ENCODE measurements around the gene CEP97.
"Not testable (repeated sequence)": the region's sequence is repeated elsewhere in the genome, so short reads cannot be mapped to it uniquely, and the experiment has no call there.

CEP97 gene

GRCh38 chr3:101762041-101762646 is 37.7 kb downstream of the CEP97 start:
- no peak overlapping the region for H3K23ac ChIP-seq (ENCODE audit: low read length)
- H4K8ac ChIP-seq (ENCODE audit: low read depth, low read length): no peak overlapping the region
- no peaks in the 10 kb centered on the region for H3K27me3 ChIP-seq (ENCODE audit: insufficient read depth, low read length)
- H3K36me3 ChIP-seq (ENCODE audit: control insufficient read depth in 1 of 2, insufficient read depth in 2 of 2, low read length in 2 of 2): peaks cover 2 to 7% of the 10 kb centered on the region in 2 experiments
- H3K9me3 ChIP-seq (ENCODE audit: insufficient read depth, low read depth, low read length): no peaks in the 10 kb centered on the region
- no peak overlapping the region for H2BK120ac ChIP-seq (ENCODE audit: insufficient read depth, low read length, poor library complexity)
- H3K18ac ChIP-seq (ENCODE audit: low read length): no peak overlapping the region
- 100% methylated on average over 2 of the region's 3 CpGs for WGBS (ENCODE audit: extremely low coverage, insufficient coverage, insufficient read length)
- H2BK12ac ChIP-seq (ENCODE audit: low read length): no peak overlapping the region
- no peak overlapping the region for H2AK5ac ChIP-seq (ENCODE audit: low read length)
- no peak overlapping the region for H4K12ac ChIP-seq (ENCODE audit: low read depth, low read length)
- no peaks in the 10 kb centered on the region for H3K79me2 ChIP-seq (ENCODE audit: control insufficient read depth, insufficient read depth, low read length, poor library complexity)
- H3K27ac ChIP-seq (ENCODE audit: low read depth, low read length): no peak overlapping the region
- DNase-seq: no peak
- no peak overlapping the region for H3K4me2 ChIP-seq (ENCODE audit: low read length)
- H3K14ac ChIP-seq (ENCODE audit: low read length): no peak overlapping the region
- H3K4me3 ChIP-seq (ENCODE audit: low read depth, low read length): no peak overlapping the region
- no peak overlapping the region for H3K9ac ChIP-seq (ENCODE audit: low read length)
- H3K79me1 ChIP-seq (ENCODE audit: low read length): no peaks in the 10 kb centered on the region
- H3K4me1 ChIP-seq (ENCODE audit: control insufficient read depth in 1 of 2, insufficient read depth in 2 of 2, low read length in 2 of 2): no peaks in the 10 kb centered on the region
- H2AFZ ChIP-seq (ENCODE audit: insufficient read depth, low read length, poor library complexity): no peak overlapping the region
- H4K91ac ChIP-seq (ENCODE audit: low read depth, low read length): no peak overlapping the region
- H2BK5ac ChIP-seq (ENCODE audit: low read depth, low read length, poor library complexity): no peak overlapping the region
- no peak overlapping the region for H3K4ac ChIP-seq (ENCODE audit: low read depth, low read length)

GRCh38 chr3:101777745-101778281 is 53.4 kb downstream of the CEP97 start:
- not testable (repeated sequence) for H2AFZ ChIP-seq (ENCODE audit: insufficient read depth, low read length, poor library complexity); H3K9ac ChIP-seq (ENCODE audit: low read length); H3K18ac ChIP-seq (ENCODE audit: low read length); H3K23ac ChIP-seq (ENCODE audit: low read length); H4K91ac ChIP-seq (ENCODE audit: low read depth, low read length); DNase-seq; H4K8ac ChIP-seq (ENCODE audit: low read depth, low read length); H2AK5ac ChIP-seq (ENCODE audit: low read length); H3K79me2 ChIP-seq (ENCODE audit: control insufficient read depth, insufficient read depth, low read length, poor library complexity); H3K36me3 ChIP-seq (ENCODE audit: control insufficient read depth in 1 of 2, insufficient read depth in 2 of 2, low read length in 2 of 2); H2BK12ac ChIP-seq (ENCODE audit: low read length); H3K4ac ChIP-seq (ENCODE audit: low read depth, low read length); H2BK5ac ChIP-seq (ENCODE audit: low read depth, low read length, poor library complexity); H3K4me3 ChIP-seq (ENCODE audit: low read depth, low read length); H3K4me1 ChIP-seq (ENCODE audit: control insufficient read depth in 1 of 2, insufficient read depth in 2 of 2, low read length in 2 of 2); H3K27me3 ChIP-seq (ENCODE audit: insufficient read depth, low read length); H4K12ac ChIP-seq (ENCODE audit: low read depth, low read length); H3K9me3 ChIP-seq (ENCODE audit: insufficient read depth, low read depth, low read length); H3K79me1 ChIP-seq (ENCODE audit: low read length); H3K27ac ChIP-seq (ENCODE audit: low read depth, low read length); H3K14ac ChIP-seq (ENCODE audit: low read length); H2BK120ac ChIP-seq (ENCODE audit: insufficient read depth, low read length, poor library complexity); H3K4me2 ChIP-seq (ENCODE audit: low read length)
- WGBS (ENCODE audit: extremely low coverage, insufficient coverage, insufficient read length): no CpG with 5 or more reads among the region's 6 CpGs

DNA sequence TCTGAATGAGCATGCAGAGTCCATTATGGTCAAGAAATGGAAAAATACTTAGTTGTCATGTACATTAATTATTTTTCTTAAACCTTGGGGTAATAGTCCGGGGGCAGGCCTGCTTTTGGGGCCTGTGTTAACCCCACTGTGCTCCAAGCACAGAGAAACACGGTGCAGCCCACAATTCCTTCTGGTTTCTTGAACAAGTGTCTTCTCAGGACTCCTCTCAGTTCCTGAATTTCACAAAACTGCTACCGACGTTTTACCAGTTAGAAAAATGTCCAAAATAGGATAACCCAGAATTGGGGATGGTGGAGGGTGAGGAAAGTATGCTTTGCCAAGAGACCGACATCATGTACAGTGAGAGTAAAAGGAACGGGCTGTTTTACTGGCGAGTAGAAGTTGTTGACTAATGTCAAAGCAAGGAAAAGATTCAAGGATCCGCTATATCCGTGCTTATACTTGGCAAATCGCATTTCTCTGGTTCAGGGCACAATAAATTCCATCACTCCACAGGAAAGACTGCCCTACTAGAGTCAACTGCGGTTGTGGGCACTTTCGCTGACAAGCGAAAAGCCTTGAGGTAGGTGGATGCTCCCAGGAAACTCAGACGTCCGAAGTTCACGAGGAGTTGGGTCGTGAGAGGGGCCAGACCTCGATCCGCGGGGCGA is 54.1 kb downstream of the CEP97 start:
- no peaks in the 10 kb centered on the region for H3K27me3 ChIP-seq (ENCODE audit: insufficient read depth, low read length)
- peak overlapping the region; percentile 50 for H2BK120ac ChIP-seq (ENCODE audit: insufficient read depth, low read length, poor library complexity)
- no peak overlapping the region for H2AK5ac ChIP-seq (ENCODE audit: low read length)
- no peak overlapping the region for H4K91ac ChIP-seq (ENCODE audit: low read depth, low read length)
- H2AFZ ChIP-seq (ENCODE audit: insufficient read depth, low read length, poor library complexity): peak overlapping the region; percentile 92
- peak overlapping the region; percentile 70 for H4K12ac ChIP-seq (ENCODE audit: low read depth, low read length)
- peak overlapping the region; percentile 55 for H3K18ac ChIP-seq (ENCODE audit: low read length)
- peaks cover 3 to 7% of the 10 kb centered on the region in 2 experiments for H3K4me1 ChIP-seq (ENCODE audit: control insufficient read depth in 1 of 2, insufficient read depth in 2 of 2, low read length in 2 of 2)
- no peak overlapping the region for H3K27ac ChIP-seq (ENCODE audit: low read depth, low read length)
- H3K9me3 ChIP-seq (ENCODE audit: insufficient read depth, low read depth, low read length): no peaks in the 10 kb centered on the region
- H2BK5ac ChIP-seq (ENCODE audit: low read depth, low read length, poor library complexity): no peak overlapping the region
- peaks cover 2% of the 10 kb centered on the region for H3K79me2 ChIP-seq (ENCODE audit: control insufficient read depth, insufficient read depth, low read length, poor library complexity)
- H3K36me3 ChIP-seq (ENCODE audit: control insufficient read depth in 1 of 2, insufficient read depth in 2 of 2, low read length in 2 of 2): peaks cover 2 to 4% of the 10 kb centered on the region in 2 experiments
- no peak overlapping the region for H3K23ac ChIP-seq (ENCODE audit: low read length)
- peak overlapping the region; percentile 86 for H4K8ac ChIP-seq (ENCODE audit: low read depth, low read length)
- H3K79me1 ChIP-seq (ENCODE audit: low read length): peaks cover 3% of the 10 kb centered on the region
- no peak for DNase-seq
- no peak overlapping the region for H3K4ac ChIP-seq (ENCODE audit: low read depth, low read length)
- H3K4me2 ChIP-seq (ENCODE audit: low read length): peak overlapping the region; percentile 88
- peak overlapping the region; percentile 42 for H2BK12ac ChIP-seq (ENCODE audit: low read length)
- peak overlapping the region; percentile 49 for H3K14ac ChIP-seq (ENCODE audit: low read length)
- H3K4me3 ChIP-seq (ENCODE audit: low read depth, low read length): peak overlapping the region; percentile 71
- WGBS (ENCODE audit: extremely low coverage, insufficient coverage, insufficient read length): no CpG with 5 or more reads among the region's 21 CpGs
- H3K9ac ChIP-seq (ENCODE audit: low read length): peak overlapping the region; percentile 6

DNA sequence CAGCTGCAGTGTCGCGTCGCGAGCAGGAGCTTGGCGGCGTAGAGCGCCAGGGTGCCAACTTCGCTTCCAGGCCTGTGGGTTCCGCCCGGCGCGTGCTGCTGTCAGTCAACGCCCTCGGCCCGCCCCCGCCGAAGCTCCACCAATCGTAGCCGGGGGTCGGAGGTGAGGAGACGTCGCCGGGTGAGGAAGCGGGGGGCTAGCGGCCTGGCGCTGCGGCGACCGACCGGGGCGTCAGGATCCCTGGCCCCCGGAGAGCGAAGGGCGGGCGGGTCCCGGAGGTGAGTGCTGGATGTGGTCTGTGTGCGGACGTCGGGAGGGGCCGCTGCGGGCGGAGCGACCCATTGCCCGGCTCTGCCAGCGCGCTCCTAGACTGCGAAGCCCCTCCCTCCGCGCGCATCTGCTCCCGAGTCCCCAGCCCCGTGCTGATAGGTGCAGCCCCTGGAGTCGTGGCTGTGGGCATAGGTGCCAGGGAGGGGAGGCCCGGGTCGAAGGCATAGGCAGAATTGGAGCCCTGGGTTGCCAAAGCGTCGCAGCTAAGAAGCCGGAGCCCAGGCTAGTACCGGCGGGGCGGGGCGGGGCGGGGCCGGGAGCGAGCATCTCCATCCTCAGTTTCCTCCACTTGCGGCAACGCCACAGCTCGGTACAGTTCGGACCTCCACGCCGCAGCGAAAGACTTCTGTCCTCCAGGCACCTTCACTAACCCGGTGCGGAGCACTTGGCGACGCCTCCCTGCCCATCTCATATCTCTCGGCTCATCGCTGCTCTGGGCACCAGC is 54.8 kb downstream of the CEP97 start, which contains the start of gene NXPE3:
Gene NXPE3, plus strand, starts transcription at position 165 of the 775 bp plus-strand sequence. CDS start 6,386 bp downstream, outside the sequence.
- Histone ChIP-seq H2BK120ac (ENCODE audit: insufficient read depth, low read length, poor library complexity) (peak within 1 kb of the TSS; percentile 50), H3K23ac (ENCODE audit: low read length) (no peak within 1 kb of the TSS), H3K4me3 (ENCODE audit: low read depth, low read length) (peak within 1 kb of the TSS; percentile 71), H3K79me1 (ENCODE audit: low read length) (peaks cover 3% of the 10 kb centered on the region), H2AFZ (ENCODE audit: insufficient read depth, low read length, poor library complexity) (peak within 1 kb of the TSS; percentile 92), H2BK5ac (ENCODE audit: low read depth, low read length, poor library complexity) (no peak within 1 kb of the TSS), H4K12ac (ENCODE audit: low read depth, low read length) (peak within 1 kb of the TSS; percentile 70), H3K27me3 (ENCODE audit: insufficient read depth, low read length) (no peaks in the 10 kb centered on the region), H3K79me2 (ENCODE audit: control insufficient read depth, insufficient read depth, low read length, poor library complexity) (peaks cover 2% of the 10 kb centered on the region), H3K9me3 (ENCODE audit: insufficient read depth, low read depth, low read length) (no peaks in the 10 kb centered on the region), H3K4me1 (ENCODE audit: control insufficient read depth in 1 of 2, insufficient read depth in 2 of 2, low read length in 2 of 2) (peaks cover 3 to 7% of the 10 kb centered on the region in 2 experiments), H3K18ac (ENCODE audit: low read length) (peak within 1 kb of the TSS; percentile 55), H4K91ac (ENCODE audit: low read depth, low read length) (peak within 1 kb of the TSS; percentile 29), H3K27ac (ENCODE audit: low read depth, low read length) (no peak within 1 kb of the TSS), H4K8ac (ENCODE audit: low read depth, low read length) (peak within 1 kb of the TSS; percentile 86), H2AK5ac (ENCODE audit: low read length) (no peak within 1 kb of the TSS), H3K4me2 (ENCODE audit: low read length) (peak within 1 kb of the TSS; percentile 88), H3K9ac (ENCODE audit: low read length) (peak within 1 kb of the TSS; percentile 6), H3K14ac (ENCODE audit: low read length) (peak within 1 kb of the TSS; percentile 49), H2BK12ac (ENCODE audit: low read length) (peak within 1 kb of the TSS; percentile 42), H3K4ac (ENCODE audit: low read depth, low read length) (no peak within 1 kb of the TSS), H3K36me3 (ENCODE audit: control insufficient read depth in 1 of 2, insufficient read depth in 2 of 2, low read length in 2 of 2) (peaks cover 2 to 4% of the 10 kb centered on the region in 2 experiments)
- peak; percentile 65 to 83 for DNase-seq
- no CpG with 5 or more reads among the region's 78 CpGs for WGBS (ENCODE audit: extremely low coverage, insufficient coverage, insufficient read length)
